Measurements from ENCODE around the gene ATP8B3. TPM values are rescaled to one million over a fixed set of nuclear protein-coding genes. Genes with fewer than 3 reads are reported as not detected.

The ATP8B3 gene
- total and polyA plus RNA-seq, 9 of the 15 experiments (the other 6 are each of a cell fraction or from before 2014, with no cell fraction given): 1.2 to 12.3 (median 3.8) TPM

- peak; percentile 67; the same call in 1 of the 2 replicates for TF ChIP-seq STAG1 (CRISPR knock-in tag; IDR thresholded peaks at IDR 0.05; ENCODE audit: borderline replicate concordance)
- no peak for TF ChIP-seq ZFP36 (IDR thresholded peaks at IDR 0.05; ENCODE audit: low read depth, low read length, partially characterized antibody)
- TF ChIP-seq MTA2 (IDR thresholded peaks at IDR 0.05; ENCODE audit: low read depth): peak; percentile 59; the same call in 1 of the 2 replicates
- TF ChIP-seq SIN3A (IDR thresholded peaks at IDR 0.05; ENCODE audit: borderline replicate concordance in 2 of 2, control insufficient read depth in 1 of 2, low read depth in 2 of 2, low read length in 2 of 2): 0 out of 4 replicates have a peak, but pooled peaks of 1 of the 2 experiments have one; percentile 29
- TF ChIP-seq, protein P1, sequence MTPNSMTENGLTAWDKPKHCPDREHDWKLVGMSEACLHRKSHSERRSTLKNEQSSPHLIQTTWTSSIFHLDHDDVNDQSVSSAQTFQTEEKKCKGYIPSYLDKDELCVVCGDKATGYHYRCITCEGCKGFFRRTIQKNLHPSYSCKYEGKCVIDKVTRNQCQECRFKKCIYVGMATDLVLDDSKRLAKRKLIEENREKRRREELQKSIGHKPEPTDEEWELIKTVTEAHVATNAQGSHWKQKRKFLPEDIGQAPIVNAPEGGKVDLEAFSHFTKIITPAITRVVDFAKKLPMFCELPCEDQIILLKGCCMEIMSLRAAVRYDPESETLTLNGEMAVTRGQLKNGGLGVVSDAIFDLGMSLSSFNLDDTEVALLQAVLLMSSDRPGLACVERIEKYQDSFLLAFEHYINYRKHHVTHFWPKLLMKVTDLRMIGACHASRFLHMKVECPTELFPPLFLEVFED (CRISPR knock-in tag; conservative IDR thresholded peaks at IDR 0.05): 0 out of 2 replicates have a peak, but pooled peaks have one; percentile 35
- peak; percentile 92 for TF ChIP-seq HDGF (IDR thresholded peaks at IDR 0.05)
- TF ChIP-seq FOXJ3 (CRISPR knock-in tag; IDR thresholded peaks at IDR 0.05): no peak
- peak; percentile 67 for TF ChIP-seq POLR2G (IDR thresholded peaks at IDR 0.05; ENCODE audit: low read depth, low read length)
- peak; percentile 31; the same call in 1 of the 2 replicates for TF ChIP-seq TAL1 (IDR thresholded peaks at IDR 0.05)
- TF ChIP-seq CCAR2 (IDR thresholded peaks at IDR 0.05; ENCODE audit: low read depth, low read length): no peak
- TF ChIP-seq SLC30A9 (CRISPR knock-in tag; IDR thresholded peaks at IDR 0.05): no peak
- TF ChIP-seq, protein P2, sequence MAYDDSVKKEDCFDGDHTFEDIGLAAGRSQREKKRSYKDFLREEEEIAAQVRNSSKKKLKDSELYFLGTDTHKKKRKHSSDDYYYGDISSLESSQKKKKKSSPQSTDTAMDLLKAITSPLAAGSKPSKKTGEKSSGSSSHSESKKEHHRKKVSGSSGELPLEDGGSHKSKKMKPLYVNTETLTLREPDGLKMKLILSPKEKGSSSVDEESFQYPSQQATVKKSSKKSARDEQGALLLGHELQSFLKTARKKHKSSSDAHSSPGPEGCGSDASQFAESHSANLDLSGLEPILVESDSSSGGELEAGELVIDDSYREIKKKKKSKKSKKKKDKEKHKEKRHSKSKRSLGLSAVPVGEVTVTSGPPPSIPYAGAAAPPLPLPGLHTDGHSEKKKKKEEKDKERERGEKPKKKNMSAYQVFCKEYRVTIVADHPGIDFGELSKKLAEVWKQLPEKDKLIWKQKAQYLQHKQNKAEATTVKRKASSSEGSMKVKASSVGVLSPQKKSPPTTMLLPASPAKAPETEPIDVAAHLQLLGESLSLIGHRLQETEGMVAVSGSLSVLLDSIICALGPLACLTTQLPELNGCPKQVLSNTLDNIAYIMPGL (CRISPR knock-in tag; IDR thresholded peaks at IDR 0.05): peak; percentile 32; the same call in 1 of the 2 replicates
- TF ChIP-seq, protein P3, sequence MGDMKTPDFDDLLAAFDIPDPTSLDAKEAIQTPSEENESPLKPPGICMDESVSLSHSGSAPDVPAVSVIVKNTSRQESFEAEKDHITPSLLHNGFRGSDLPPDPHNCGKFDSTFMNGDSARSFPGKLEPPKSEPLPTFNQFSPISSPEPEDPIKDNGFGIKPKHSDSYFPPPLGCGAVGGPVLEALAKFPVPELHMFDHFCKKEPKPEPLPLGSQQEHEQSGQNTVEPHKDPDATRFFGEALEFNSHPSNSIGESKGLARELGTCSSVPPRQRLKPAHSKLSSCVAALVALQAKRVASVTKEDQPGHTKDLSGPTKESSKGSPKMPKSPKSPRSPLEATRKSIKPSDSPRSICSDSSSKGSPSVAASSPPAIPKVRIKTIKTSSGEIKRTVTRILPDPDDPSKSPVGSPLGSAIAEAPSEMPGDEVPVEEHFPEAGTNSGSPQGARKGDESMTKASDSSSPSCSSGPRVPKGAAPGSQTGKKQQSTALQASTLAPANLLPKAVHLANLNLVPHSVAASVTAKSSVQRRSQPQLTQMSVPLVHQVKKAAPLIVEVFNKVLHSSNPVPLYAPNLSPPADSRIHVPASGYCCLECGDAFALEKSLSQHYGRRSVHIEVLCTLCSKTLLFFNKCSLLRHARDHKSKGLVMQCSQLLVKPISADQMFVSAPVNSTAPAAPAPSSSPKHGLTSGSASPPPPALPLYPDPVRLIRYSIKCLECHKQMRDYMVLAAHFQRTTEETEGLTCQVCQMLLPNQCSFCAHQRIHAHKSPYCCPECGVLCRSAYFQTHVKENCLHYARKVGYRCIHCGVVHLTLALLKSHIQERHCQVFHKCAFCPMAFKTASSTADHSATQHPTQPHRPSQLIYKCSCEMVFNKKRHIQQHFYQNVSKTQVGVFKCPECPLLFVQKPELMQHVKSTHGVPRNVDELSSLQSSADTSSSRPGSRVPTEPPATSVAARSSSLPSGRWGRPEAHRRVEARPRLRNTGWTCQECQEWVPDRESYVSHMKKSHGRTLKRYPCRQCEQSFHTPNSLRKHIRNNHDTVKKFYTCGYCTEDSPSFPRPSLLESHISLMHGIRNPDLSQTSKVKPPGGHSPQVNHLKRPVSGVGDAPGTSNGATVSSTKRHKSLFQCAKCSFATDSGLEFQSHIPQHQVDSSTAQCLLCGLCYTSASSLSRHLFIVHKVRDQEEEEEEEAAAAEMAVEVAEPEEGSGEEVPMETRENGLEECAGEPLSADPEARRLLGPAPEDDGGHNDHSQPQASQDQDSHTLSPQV (IDR thresholded peaks at IDR 0.05): peak; percentile 53; the same call in 1 of the 2 replicates
- TF ChIP-seq JUN (IDR thresholded peaks at IDR 0.05; ENCODE audit: borderline replicate concordance, low read depth, low read length): no peak
- TF ChIP-seq JUN (CRISPR knock-in tag; IDR thresholded peaks at IDR 0.05; ENCODE audit: borderline replicate concordance): no peak
- TF ChIP-seq GTF2B (IDR thresholded peaks at IDR 0.05; ENCODE audit: extremely low read depth, insufficient read length): no peak
- no peak for TF ChIP-seq BRD4 (IDR thresholded peaks at IDR 0.05)
- peak; percentile 46; the same call in 1 of the 2 replicates for TF ChIP-seq BCOR (IDR thresholded peaks at IDR 0.05)
- TF ChIP-seq ATF7 (IDR thresholded peaks at IDR 0.05): peak; percentile 51; the same call in 1 of the 2 replicates
- TF ChIP-seq CBX3 (IDR thresholded peaks at IDR 0.05; ENCODE audit: borderline replicate concordance in 1 of 2, low read length in 2 of 2): no peak
Measured at GRCh38 chr19:1825909-1826556, 14.0 kb upstream of the ATP8B3 start (continued).
